ENCODE results near the gene STAMBP. TPM values are rescaled to one million over a fixed set of nuclear protein-coding genes. Genes with fewer than 3 reads are reported as not detected.

Gene STAMBP
- total RNA-seq, 1 experiment from 2014 or later, result 32.2 TPM

GRCh38 chr2:73915437-73915993, 86.8 kb downstream of the STAMBP start:
- Histone ChIP-seq H3K9me2 (replicated peaks; ENCODE audit: low read length) (no peaks in the 10 kb centered on the region), H3F3A (ENCODE audit: low read length, unreplicated experiment) (no peaks in the 10 kb centered on the region), H3K4me1 (ENCODE audit: insufficient read depth, low read length) (no peaks in the 10 kb centered on the region), H3K27ac (ENCODE audit: low read length) (no peak overlapping the region), H3K9ac (ENCODE audit: low read length) (no peak overlapping the region), H4K20me1 (ENCODE audit: low read length) (no peaks in the 10 kb centered on the region), H3K27me3 (ENCODE audit: low read length) (no peaks in the 10 kb centered on the region), H2AFZ (ENCODE audit: low read length) (no peak overlapping the region), H3K4me2 (ENCODE audit: low read length) (no peak overlapping the region), H3K36me3 (ENCODE audit: low read depth, low read length) (no peaks in the 10 kb centered on the region), H3K9me3 (ENCODE audit: low read length) (no peaks in the 10 kb centered on the region), H3K4me3 (ENCODE audit: low read length) (no peak overlapping the region), H3K79me2 (ENCODE audit: low read length) (no peaks in the 10 kb centered on the region)
- ATAC-seq (no peak), DNase-seq (no peak)
- POLR2A ChIA-PET (ENCODE audit: unreplicated experiment), result no interaction called here
- TF ChIP-seq EZH2 (IDR thresholded peaks at IDR 0.05; ENCODE audit: low read length, unreplicated experiment), result no peak
- intact Hi-C loops (cut with micrococcal nuclease), result no loop called here
- no TSS peak for BruUV-seq (replicated peaks)
- CTCF ChIA-PET, result no interaction called here

GRCh38 chr2:73916666-73917065, 87.9 kb downstream of the STAMBP start:
- Histone ChIP-seq H3K9me2 (replicated peaks; ENCODE audit: low read length) (no peaks in the 10 kb centered on the region), H3K4me1 (ENCODE audit: insufficient read depth, low read length) (no peaks in the 10 kb centered on the region), H3K79me2 (ENCODE audit: low read length) (no peaks in the 10 kb centered on the region), H3K4me3 (ENCODE audit: low read length) (no peak overlapping the region), H3K27ac (ENCODE audit: low read length) (no peak overlapping the region), H4K20me1 (ENCODE audit: low read length) (no peaks in the 10 kb centered on the region), H3K27me3 (ENCODE audit: low read length) (no peaks in the 10 kb centered on the region), H3K36me3 (ENCODE audit: low read depth, low read length) (no peaks in the 10 kb centered on the region), H3K9me3 (ENCODE audit: low read length) (no peaks in the 10 kb centered on the region), H3K4me2 (ENCODE audit: low read length) (no peak overlapping the region), H3F3A (ENCODE audit: low read length, unreplicated experiment) (no peaks in the 10 kb centered on the region), H2AFZ (ENCODE audit: low read length) (no peak overlapping the region), H3K9ac (ENCODE audit: low read length) (no peak overlapping the region)
- intact Hi-C loops (cut with micrococcal nuclease), result no loop called here
- DNase-seq (no peak), ATAC-seq (no peak)
- ChIA-PET POLR2A (ENCODE audit: unreplicated experiment) (no interaction called here), CTCF (no interaction called here)
- TF ChIP-seq EZH2phosphoT487 (IDR thresholded peaks at IDR 0.05; ENCODE audit: borderline replicate concordance, low read length) (no peak), EZH2 (IDR thresholded peaks at IDR 0.05; ENCODE audit: low read length, unreplicated experiment) (no peak), CTCF (conservative IDR thresholded peaks at IDR 0.05; ENCODE audit: low read depth, low read length) (no peak)
- BruUV-seq (replicated peaks), result no TSS peak

- H3K4me3 ChIP-seq (ENCODE audit: low read length), result no peak overlapping the region
- intact Hi-C loops (cut with micrococcal nuclease), result no loop called here
- DNase-seq, result no peak
- H3K4me2 ChIP-seq (ENCODE audit: low read length), result no peak overlapping the region
- ChIA-PET POLR2A (ENCODE audit: unreplicated experiment) (no interaction called here), CTCF (no interaction called here)
- H3K9ac ChIP-seq (ENCODE audit: low read length), result no peak overlapping the region
- no peak for ATAC-seq
- no peaks in the 10 kb centered on the region for H3F3A ChIP-seq (ENCODE audit: low read length, unreplicated experiment)
- H3K27me3 ChIP-seq (ENCODE audit: low read length), result no peaks in the 10 kb centered on the region
- no peaks in the 10 kb centered on the region for H3K79me2 ChIP-seq (ENCODE audit: low read length)
- H3K36me3 ChIP-seq (ENCODE audit: low read depth, low read length), result no peaks in the 10 kb centered on the region
- H3K9me3 ChIP-seq (ENCODE audit: low read length), result no peaks in the 10 kb centered on the region
- H3K27ac ChIP-seq (ENCODE audit: low read length), result no peak overlapping the region
- peaks cover 3% of the 10 kb centered on the region; the same call in 1 of the 2 replicates for H3K4me1 ChIP-seq (ENCODE audit: insufficient read depth, low read length)
- no TSS peak for BruUV-seq (replicated peaks)
- no peaks in the 10 kb centered on the region for H4K20me1 ChIP-seq (ENCODE audit: low read length)
- H3K9me2 ChIP-seq (replicated peaks; ENCODE audit: low read length), result no peaks in the 10 kb centered on the region
- no peak overlapping the region for H2AFZ ChIP-seq (ENCODE audit: low read length)
- TF ChIP-seq EZH2 (IDR thresholded peaks at IDR 0.05; ENCODE audit: low read length, unreplicated experiment) (no peak), CTCF (conservative IDR thresholded peaks at IDR 0.05; ENCODE audit: low read depth, low read length) (no peak), EZH2phosphoT487 (IDR thresholded peaks at IDR 0.05; ENCODE audit: borderline replicate concordance, low read length) (no peak)
These were observed 88.5 kb downstream of the STAMBP start for GRCh38 chr2:73917296-73917695.

Data from PC-3 (cell line).